CD4-positive, alpha-beta T cell treated with Interleukin-15 for 4 hours (primary cell): ENCODE results near the gene RNF150.
"Not testable (repeated sequence)": the region's sequence is repeated elsewhere in the genome, so short reads cannot be mapped to it uniquely, and the experiment has no call there.

Experiments used
- DNase-seq: peaks from one replicate; pipeline ENCODE4 v3.0.0-alpha.2; 2020; ENCODE audit warnings: low spot score

RNF150 gene

GRCh38 chr4:141075553-141075952, 57.7 kb downstream of the RNF150 start:
- no peak for DNase-seq

- DNase-seq: no peak
Measured at GRCh38 chr4:141074098-141074878, 59.0 kb downstream of the RNF150 start.

- DNase-seq: no peak
Measured at GRCh38 chr4:141066690-141067089, 66.6 kb downstream of the RNF150 start.

- no peak for DNase-seq
Measured at GRCh38 chr4:141065872-141066271, 67.4 kb downstream of the RNF150 start.

GRCh38 chr4:141062651-141063050, 70.6 kb downstream of the RNF150 start:
- DNase-seq: no peak

- DNase-seq: no peak
Measured at GRCh38 chr4:141058591-141059512, 74.4 kb downstream of the RNF150 start.

- DNase-seq: no peak
Measured at GRCh38 chr4:141057582-141057981, 75.7 kb downstream of the RNF150 start.

- no peak for DNase-seq
Measured at GRCh38 chr4:141056473-141056872, 76.8 kb downstream of the RNF150 start.

GRCh38 chr4:141054446-141054845, 78.8 kb downstream of the RNF150 start:
- no peak for DNase-seq

GRCh38 chr4:141050999-141051398, 82.3 kb downstream of the RNF150 start:
- DNase-seq: not testable (repeated sequence)

GRCh38 chr4:141047228-141047884, 85.9 kb downstream of the RNF150 start:
- DNase-seq: no peak

- DNase-seq: no peak
Measured at GRCh38 chr4:141046255-141046654, 87.0 kb downstream of the RNF150 start.

GRCh38 chr4:141045848-141046247, 87.4 kb downstream of the RNF150 start:
- no peak for DNase-seq

GRCh38 chr4:141041021-141041476, 92.2 kb downstream of the RNF150 start:
- no peak for DNase-seq

- DNase-seq: no peak
Measured at GRCh38 chr4:141039156-141039555, 94.1 kb downstream of the RNF150 start.

GRCh38 chr4:141038428-141038827, 94.8 kb downstream of the RNF150 start:
- DNase-seq: no peak

GRCh38 chr4:141037446-141037845, 95.8 kb downstream of the RNF150 start:
- DNase-seq: no peak

GRCh38 chr4:141036786-141037185, 96.5 kb downstream of the RNF150 start:
- DNase-seq: no peak

GRCh38 chr4:141035920-141036319, 97.3 kb downstream of the RNF150 start:
- DNase-seq: no peak

- DNase-seq: no peak
Measured at GRCh38 chr4:141028024-141028529, 105.2 kb downstream of the RNF150 start.

- DNase-seq: no peak
Measured at GRCh38 chr4:141027421-141027820, 105.8 kb downstream of the RNF150 start.

GRCh38 chr4:141026900-141027299, 106.4 kb downstream of the RNF150 start:
- no peak for DNase-seq
